NCI-H69 (cell line): ENCODE results near the gene DIS3L2.

Experiments
- DNase-seq: peaks from one replicate; lab custom pipeline; 2025; lab: John Stamatoyannopoulos, UW

The DIS3L2 gene

GRCh38 chr2:232229911-232230310 lies 268.4 kb downstream of the DIS3L2 start:
- no peak for DNase-seq

- DNase-seq = peak; percentile 43
Observed at GRCh38 chr2:232230560-232230959, 269.0 kb downstream of the DIS3L2 start.

- peak; percentile 25 for DNase-seq
Observed at GRCh38 chr2:232231554-232231953, 270.0 kb downstream of the DIS3L2 start.

- no peak for DNase-seq
Observed at GRCh38 chr2:232232915-232233314, 271.4 kb downstream of the DIS3L2 start.

GRCh38 chr2:232234922-232235615 lies 273.6 kb downstream of the DIS3L2 start:
- peak; percentile 68 for DNase-seq

- peak; percentile 86 for DNase-seq
Observed at GRCh38 chr2:232235716-232236115, 274.2 kb downstream of the DIS3L2 start.

- DNase-seq = peak; percentile 83
Observed at GRCh38 chr2:232236200-232236599, 274.7 kb downstream of the DIS3L2 start.

GRCh38 chr2:232237464-232237863 lies 276.0 kb downstream of the DIS3L2 start:
- no peak for DNase-seq

- DNase-seq = no peak
Observed at GRCh38 chr2:232238108-232238507, 276.6 kb downstream of the DIS3L2 start.

- DNase-seq = no peak
Observed at GRCh38 chr2:232238596-232238995, 277.1 kb downstream of the DIS3L2 start.

- DNase-seq = no peak
Observed at GRCh38 chr2:232239951-232240681, 278.6 kb downstream of the DIS3L2 start.

- DNase-seq = no peak
Observed at GRCh38 chr2:232240906-232241305, 279.4 kb downstream of the DIS3L2 start.

- DNase-seq = no peak
Observed at GRCh38 chr2:232242316-232242715, 280.8 kb downstream of the DIS3L2 start.

- no peak for DNase-seq
Observed at GRCh38 chr2:232245111-232245510, 283.6 kb downstream of the DIS3L2 start.

- no peak for DNase-seq
Observed at GRCh38 chr2:232246245-232246644, 284.7 kb downstream of the DIS3L2 start.

GRCh38 chr2:232249096-232249495 lies 287.6 kb downstream of the DIS3L2 start:
- no peak for DNase-seq

- DNase-seq = no peak
Observed at GRCh38 chr2:232250246-232251175, 289.0 kb downstream of the DIS3L2 start.

GRCh38 chr2:232255033-232255432 lies 293.5 kb downstream of the DIS3L2 start:
- no peak for DNase-seq

- no peak for DNase-seq
Observed at GRCh38 chr2:232260075-232260474, 298.6 kb downstream of the DIS3L2 start.

GRCh38 chr2:232261776-232262175 lies 300.3 kb downstream of the DIS3L2 start:
- DNase-seq = no peak

GRCh38 chr2:232263295-232263694 lies 301.8 kb downstream of the DIS3L2 start:
- no peak for DNase-seq

GRCh38 chr2:232264081-232264480 lies 302.6 kb downstream of the DIS3L2 start:
- no peak for DNase-seq
